Measurements from ENCODE around the gene TSC22D4. TPM values are rescaled to one million over a fixed set of nuclear protein-coding genes. Genes with fewer than 3 reads are reported as not detected.

TSC22D4 gene
- total RNA-seq, 2 experiments from 2014 or later = 38.5 to 75.4 TPM

- Histone ChIP-seq H3K4me1 (ENCODE audit: insufficient read depth, low read length, poor library complexity, severe bottlenecking) (peaks cover 17% of the 10 kb centered on the region), H2AFZ (ENCODE audit: low read length) (no peak overlapping the region), H3K27ac (ENCODE audit: low read depth, low read length, poor library complexity, severe bottlenecking) (no peak overlapping the region)
These were observed 55.7 kb downstream of the TSC22D4 start for GRCh38 chr7:100423315-100423714.

GRCh38 chr7:100419660-100420226, 59.3 kb downstream of the TSC22D4 start:
- Histone ChIP-seq H3K27ac (ENCODE audit: low read depth, low read length, poor library complexity, severe bottlenecking) (no peak overlapping the region), H3K36me3 (ENCODE audit: insufficient read depth, low read length) (no peaks in the 10 kb centered on the region), H3K4me1 (ENCODE audit: insufficient read depth, low read length, poor library complexity, severe bottlenecking) (peaks cover 11% of the 10 kb centered on the region), H3K79me2 (ENCODE audit: insufficient read depth, low read depth, low read length) (no peaks in the 10 kb centered on the region), H2AFZ (ENCODE audit: low read length) (no peak overlapping the region), H3K4me3 (ENCODE audit: low read depth, low read length, poor library complexity, severe bottlenecking) (no peak overlapping the region), H3K9me2 (ENCODE audit: insufficient read depth, low read length) (no peaks in the 10 kb centered on the region), H4K20me1 (ENCODE audit: insufficient read depth, low read length) (no peaks in the 10 kb centered on the region), H3K4me2 (ENCODE audit: low read length) (no peak overlapping the region), H3K9me3 (ENCODE audit: low read length) (no peaks in the 10 kb centered on the region)
- no peak for DNase-seq (ENCODE audit: low spot score)
- TF ChIP-seq EZH2phosphoT487 (IDR thresholded peaks at IDR 0.05; ENCODE audit: borderline replicate concordance, low read depth, low read length) = no peak
- no peak for TF ChIP-seq CTCF (conservative IDR thresholded peaks at IDR 0.05; ENCODE audit: low read length)
- ChIA-PET CTCF (ENCODE audit: unreplicated experiment) (interaction anchor here (0.6 kb wide), 1 partner anchor 75 kb away, joined by 3 read pairs; no protein-coding TSS in a partner anchor), POLR2A (interaction anchor here (0.5 to 2.3 kb wide), 4 partner anchors 8 to 285 kb away, joined by 3 to 7 read pairs (median 3); partner anchors contain the start of gene ZCWPW1)
- intact Hi-C loops (cut with micrococcal nuclease; ENCODE audit: unreplicated experiment) = no loop called here
- BruUV-seq (replicated peaks) = no TSS peak

More at GRCh38 chr7:100423315-100423714, 55.7 kb downstream of the TSC22D4 start:
- TF ChIP-seq CTCF (conservative IDR thresholded peaks at IDR 0.05; ENCODE audit: low read length) (no peak), EZH2phosphoT487 (IDR thresholded peaks at IDR 0.05; ENCODE audit: borderline replicate concordance, low read depth, low read length) (no peak)
- no peaks in the 10 kb centered on the region for H3K36me3 ChIP-seq (ENCODE audit: insufficient read depth, low read length)
- intact Hi-C loops (cut with micrococcal nuclease; ENCODE audit: unreplicated experiment) = no loop called here
- CTCF ChIA-PET (ENCODE audit: unreplicated experiment) = interaction anchor here (1.3 kb wide), 1 partner anchor 16 kb away, joined by 3 read pairs; no protein-coding TSS in a partner anchor
- no peak overlapping the region for H3K4me3 ChIP-seq (ENCODE audit: low read depth, low read length, poor library complexity, severe bottlenecking)
- H3K4me2 ChIP-seq (ENCODE audit: low read length) = no peak overlapping the region
- no peaks in the 10 kb centered on the region for H3K9me3 ChIP-seq (ENCODE audit: low read length)
- POLR2A ChIA-PET = interaction anchor here (0.7 to 1.3 kb wide), 3 partner anchors 27 to 163 kb away, joined by 3 to 4 read pairs (median 3); partner anchors contain the start of gene FBXO24
- no peaks in the 10 kb centered on the region for H3K9me2 ChIP-seq (ENCODE audit: insufficient read depth, low read length)
- DNase-seq (ENCODE audit: low spot score) = no peak
- no TSS peak for BruUV-seq (replicated peaks)
- no peaks in the 10 kb centered on the region for H3K79me2 ChIP-seq (ENCODE audit: insufficient read depth, low read depth, low read length)
- no peaks in the 10 kb centered on the region for H4K20me1 ChIP-seq (ENCODE audit: insufficient read depth, low read length)

Data from OCI-LY7 (cell line).